Smooth muscle cell (in vitro differentiated cells): ENCODE data around the gene CDX2. TPM values are rescaled to one million over a fixed set of nuclear protein-coding genes. Genes with fewer than 3 reads are reported as not detected.

Source experiments
- DNase-seq: peaks from one replicate; lab custom pipeline; 2025; ENCODE audit not compliant: unreplicated experiment; lab: John Stamatoyannopoulos, UW
- H2AFZ ChIP-seq: fragments of 200-600 bp; sonication (generic); 2 replicates; pipeline ENCODE4 v1.6.0; 2016; ENCODE audit warnings: antibody characterized with exemption, low read depth, mild to moderate bottlenecking
- H3F3A ChIP-seq: fragments of 200-600 bp; sonication (generic); 2 replicates; pipeline ENCODE4 v1.6.0; 2017; ENCODE audit warnings: antibody characterized with exemption, low read depth
- H3K27ac ChIP-seq: fragments of 200-600 bp; sonication (generic); 2 replicates; pipeline ENCODE4 v1.5.1; 2016; ENCODE audit warnings: low read depth, mild to moderate bottlenecking
- H3K27me3 ChIP-seq: fragments of 200-600 bp; sonication (generic); 2 replicates; pipeline ENCODE4 v1.6.1; 2016; ENCODE audit warnings: low read depth, mild to moderate bottlenecking
- H3K36me3 ChIP-seq: fragments of 200-600 bp; sonication (generic); 2 replicates; pipeline ENCODE4 v1.5.1; 2016; ENCODE audit warnings: low read depth
- H3K4me1 ChIP-seq: fragments of 200-600 bp; sonication (generic); 2 replicates; pipeline ENCODE4 v1.5.1; 2016; ENCODE audit warnings: low read depth
- H3K4me2 ChIP-seq: fragments of 200-600 bp; sonication (generic); 2 replicates; pipeline ENCODE4 v1.6.0; 2016; ENCODE audit warnings: mild to moderate bottlenecking
- H3K4me3 ChIP-seq: fragments of 200-600 bp; sonication (generic); 2 replicates; pipeline ENCODE4 v1.5.1; 2016; ENCODE audit warnings: mild to moderate bottlenecking
- H3K79me2 ChIP-seq: fragments of 200-600 bp; sonication (generic); 2 replicates; pipeline ENCODE4 v1.6.0; 2016; ENCODE audit warnings: low read depth, mild to moderate bottlenecking
- H3K9ac ChIP-seq: fragments of 200-600 bp; sonication (generic); 2 replicates; pipeline ENCODE4 v1.6.0; 2016; ENCODE audit warnings: low read depth
- H3K9me3 ChIP-seq: fragments of 200-600 bp; sonication (generic); replicated peaks from 2 replicates; pipeline ENCODE4 v1.5.1; 2016; ENCODE audit warnings: low read depth
- H4K20me1 ChIP-seq: fragments of 200-600 bp; sonication (generic); 2 replicates; pipeline ENCODE4 v1.6.0; 2016; ENCODE audit warnings: low read depth
- CTCF ChIP-seq: fragments of 200-600 bp; sonication (generic); IDR thresholded peaks from 2 replicates; pipeline ENCODE4 v1.5.1; 2017; ENCODE audit warnings: borderline replicate concordance, mild to moderate bottlenecking, antibody characterized with exemption; ENCODE audit not compliant: insufficient read depth, poor library complexity, severe bottlenecking
- WGBS: methylation state at CpG from one replicate; pipeline ENCODE4 v1.1.7; 2016; ENCODE audit warnings: low lambda C conversion rate; 5-methylcytosine and 5-hydroxymethylcytosine counted together
- polyA plus RNA-seq: library from polyadenylated mRNA; unstranded; fragments of >200 nt; fragmentation: Nextera tagmentation; extraction: Ambion mirVana; gene quantifications from 2 replicates; pipeline ENCODE4 v1.2.1, GENCODE V29; 2016
- total RNA-seq: library from RNA; depleted of rRNA; stranded (reverse); fragments of >200 nt; gene quantifications from 2 replicates; pipeline ENCODE4 v1.2.3, GENCODE V29; 2014

CDX2 gene
- total and polyA plus RNA-seq, 2 experiments from 2014 or later = 0.04 to 0.31 TPM

GRCh38 chr13:27979001-27979643 is 10.0 kb upstream of the CDX2 start:
- no peaks in the 10 kb centered on the region for H3K9me3 ChIP-seq
- no peaks in the 10 kb centered on the region for H3K79me2 ChIP-seq
- H3F3A ChIP-seq = no peaks in the 10 kb centered on the region
- no peak for TF ChIP-seq CTCF
- no peak overlapping the region for H3K4me2 ChIP-seq
- H2AFZ ChIP-seq = no peak overlapping the region
- H3K9ac ChIP-seq = no peak overlapping the region
- H3K27me3 ChIP-seq = peaks cover 100% of the 10 kb centered on the region
- 2% methylated on average over 15 of the region's 15 CpGs for WGBS
- H3K4me1 ChIP-seq = no peaks in the 10 kb centered on the region
- no peaks in the 10 kb centered on the region for H3K36me3 ChIP-seq
- H3K4me3 ChIP-seq = peak overlapping the region; percentile 36
- H4K20me1 ChIP-seq = no peaks in the 10 kb centered on the region
- no peak for DNase-seq
- no peak overlapping the region for H3K27ac ChIP-seq

GRCh38 chr13:27978301-27978968 is 9.3 kb upstream of the CDX2 start:
- Histone ChIP-seq H3K4me1 (no peaks in the 10 kb centered on the region), H3K9me3 (no peaks in the 10 kb centered on the region), H3F3A (no peaks in the 10 kb centered on the region), H3K4me3 (peak overlapping the region; percentile 36), H3K27me3 (peaks cover 100% of the 10 kb centered on the region), H3K36me3 (no peaks in the 10 kb centered on the region), H3K4me2 (peak overlapping the region; percentile 54), H2AFZ (no peak overlapping the region), H4K20me1 (no peaks in the 10 kb centered on the region), H3K9ac (no peak overlapping the region), H3K79me2 (no peaks in the 10 kb centered on the region), H3K27ac (no peak overlapping the region)
- under 1% methylated on average over 53 of the region's 65 CpGs for WGBS
- no peak for TF ChIP-seq CTCF
- DNase-seq = no peak

GRCh38 chr13:27977476-27978300 is 8.6 kb upstream of the CDX2 start:
- Histone ChIP-seq H3K4me1 (no peaks in the 10 kb centered on the region), H3F3A (no peaks in the 10 kb centered on the region), H3K27ac (no peak overlapping the region), H4K20me1 (no peaks in the 10 kb centered on the region), H3K36me3 (no peaks in the 10 kb centered on the region), H3K27me3 (peaks cover 100% of the 10 kb centered on the region), H3K9ac (no peak overlapping the region), H3K4me2 (peak overlapping the region; percentile 54), H3K9me3 (no peaks in the 10 kb centered on the region), H3K79me2 (no peaks in the 10 kb centered on the region), H2AFZ (no peak overlapping the region), H3K4me3 (peak overlapping the region; percentile 36)
- 1% methylated on average over 77 of the region's 80 CpGs for WGBS
- TF ChIP-seq CTCF = no peak
- DNase-seq = no peak
